PC-9 (cell line): ENCODE measurements around the gene SSNA1.

ENCODE experiments used
- EZH2 ChIP-seq: fragments of 200-600 bp; sonication (generic); IDR thresholded peaks from 2 replicates; pipeline ENCODE4 v1.8.0; 2017; ENCODE audit warnings: antibody characterized with exemption, low read depth
- TF ChIP-seq, protein P1 (sequence below): fragments of 200-600 bp; sonication (generic); conservative IDR thresholded peaks from 2 replicates; pipeline ENCODE4 v1.6.1; 2017; ENCODE audit warnings: mixed run types, antibody characterized with exemption, mild to moderate bottlenecking, moderate library complexity

- TF ChIP-seq, protein P1, sequence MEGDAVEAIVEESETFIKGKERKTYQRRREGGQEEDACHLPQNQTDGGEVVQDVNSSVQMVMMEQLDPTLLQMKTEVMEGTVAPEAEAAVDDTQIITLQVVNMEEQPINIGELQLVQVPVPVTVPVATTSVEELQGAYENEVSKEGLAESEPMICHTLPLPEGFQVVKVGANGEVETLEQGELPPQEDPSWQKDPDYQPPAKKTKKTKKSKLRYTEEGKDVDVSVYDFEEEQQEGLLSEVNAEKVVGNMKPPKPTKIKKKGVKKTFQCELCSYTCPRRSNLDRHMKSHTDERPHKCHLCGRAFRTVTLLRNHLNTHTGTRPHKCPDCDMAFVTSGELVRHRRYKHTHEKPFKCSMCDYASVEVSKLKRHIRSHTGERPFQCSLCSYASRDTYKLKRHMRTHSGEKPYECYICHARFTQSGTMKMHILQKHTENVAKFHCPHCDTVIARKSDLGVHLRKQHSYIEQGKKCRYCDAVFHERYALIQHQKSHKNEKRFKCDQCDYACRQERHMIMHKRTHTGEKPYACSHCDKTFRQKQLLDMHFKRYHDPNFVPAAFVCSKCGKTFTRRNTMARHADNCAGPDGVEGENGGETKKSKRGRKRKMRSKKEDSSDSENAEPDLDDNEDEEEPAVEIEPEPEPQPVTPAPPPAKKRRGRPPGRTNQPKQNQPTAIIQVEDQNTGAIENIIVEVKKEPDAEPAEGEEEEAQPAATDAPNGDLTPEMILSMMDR: no peak
- no peak for TF ChIP-seq EZH2
Observed at GRCh38 chr9:137188086-137188489, 388 bp upstream of the SSNA1 start.
